ENCODE measurements around the gene SLC66A3.

The SLC66A3 gene

DNA sequence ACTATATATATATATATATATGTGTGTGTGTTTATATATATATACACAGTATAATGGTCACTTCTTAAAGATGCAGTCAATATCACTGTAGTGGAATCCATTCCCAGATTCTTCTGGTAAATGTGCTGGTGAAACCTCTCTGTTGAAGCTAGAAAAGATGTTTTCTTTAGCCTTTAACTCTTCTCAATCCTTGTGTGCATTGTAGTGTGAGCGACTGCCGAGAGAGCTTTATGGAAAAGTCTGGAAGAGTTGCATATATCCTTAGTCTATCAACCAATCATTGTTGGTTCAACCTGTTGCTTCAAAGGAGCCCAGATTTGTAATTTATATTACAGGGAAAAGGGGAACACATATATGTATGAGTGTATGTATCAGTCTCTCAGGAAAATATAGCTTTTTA, 27.7 kb downstream of the SLC66A3 start:
- Histone ChIP-seq H3K9ac (ENCODE audit: low read length) (no peak overlapping the region), H2AFZ (ENCODE audit: low read depth, low read length, severe bottlenecking) (no peak overlapping the region), H3K79me2 (ENCODE audit: insufficient read depth, low read length) (no peaks in the 10 kb centered on the region), H3K9me3 (ENCODE audit: insufficient read depth, low read length) (no peaks in the 10 kb centered on the region), H3K36me3 (ENCODE audit: low read length) (peaks cover 8% of the 10 kb centered on the region), H3K27ac (ENCODE audit: low read depth, low read length) (no peak overlapping the region), H4K20me1 (ENCODE audit: low read depth, low read length) (no peaks in the 10 kb centered on the region), H3K9me2 (replicated peaks; ENCODE audit: insufficient read depth, low read length) (no peaks in the 10 kb centered on the region), H3K4me3 (ENCODE audit: insufficient read depth, low read length, poor library complexity, severe bottlenecking) (no peak overlapping the region), H3F3A (ENCODE audit: insufficient read depth) (no peaks in the 10 kb centered on the region), H3K27me3 (ENCODE audit: low read length) (no peaks in the 10 kb centered on the region), H3K4me2 (ENCODE audit: low read depth, low read length, poor library complexity, severe bottlenecking) (no peak overlapping the region)
- TF ChIP-seq, protein P1, sequence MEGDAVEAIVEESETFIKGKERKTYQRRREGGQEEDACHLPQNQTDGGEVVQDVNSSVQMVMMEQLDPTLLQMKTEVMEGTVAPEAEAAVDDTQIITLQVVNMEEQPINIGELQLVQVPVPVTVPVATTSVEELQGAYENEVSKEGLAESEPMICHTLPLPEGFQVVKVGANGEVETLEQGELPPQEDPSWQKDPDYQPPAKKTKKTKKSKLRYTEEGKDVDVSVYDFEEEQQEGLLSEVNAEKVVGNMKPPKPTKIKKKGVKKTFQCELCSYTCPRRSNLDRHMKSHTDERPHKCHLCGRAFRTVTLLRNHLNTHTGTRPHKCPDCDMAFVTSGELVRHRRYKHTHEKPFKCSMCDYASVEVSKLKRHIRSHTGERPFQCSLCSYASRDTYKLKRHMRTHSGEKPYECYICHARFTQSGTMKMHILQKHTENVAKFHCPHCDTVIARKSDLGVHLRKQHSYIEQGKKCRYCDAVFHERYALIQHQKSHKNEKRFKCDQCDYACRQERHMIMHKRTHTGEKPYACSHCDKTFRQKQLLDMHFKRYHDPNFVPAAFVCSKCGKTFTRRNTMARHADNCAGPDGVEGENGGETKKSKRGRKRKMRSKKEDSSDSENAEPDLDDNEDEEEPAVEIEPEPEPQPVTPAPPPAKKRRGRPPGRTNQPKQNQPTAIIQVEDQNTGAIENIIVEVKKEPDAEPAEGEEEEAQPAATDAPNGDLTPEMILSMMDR (IDR thresholded peaks at IDR 0.05; ENCODE audit: insufficient read depth, low read length, poor library complexity, severe bottlenecking), result no peak
- TF ChIP-seq EZH2phosphoT487 (conservative IDR thresholded peaks at IDR 0.05; ENCODE audit: low read length), result no peak

DNA sequence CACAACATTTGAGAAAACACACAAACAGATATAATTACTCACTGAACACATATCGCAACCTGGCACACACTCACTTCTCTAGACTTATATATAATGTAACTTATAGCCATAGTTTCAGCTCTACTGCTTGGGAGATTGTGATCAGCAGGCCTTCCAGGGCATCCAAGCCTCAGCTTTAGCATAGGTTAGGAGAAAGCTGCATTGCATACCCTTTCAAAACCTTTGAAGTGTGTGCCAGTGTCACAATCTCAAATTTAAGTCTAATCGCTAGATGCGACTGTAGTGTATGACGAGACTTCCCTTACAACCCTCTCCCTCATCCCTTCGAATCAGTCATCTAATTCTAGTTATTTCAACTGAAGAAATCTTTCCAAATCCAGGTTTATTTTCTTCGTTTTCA, 30.9 kb downstream of the SLC66A3 start:
- Histone ChIP-seq H3K36me3 (ENCODE audit: low read length) (peaks cover 23% of the 10 kb centered on the region), H4K20me1 (ENCODE audit: low read depth, low read length) (no peaks in the 10 kb centered on the region), H3K9me2 (replicated peaks; ENCODE audit: insufficient read depth, low read length) (no peaks in the 10 kb centered on the region), H3F3A (ENCODE audit: insufficient read depth) (no peaks in the 10 kb centered on the region), H3K9me3 (ENCODE audit: insufficient read depth, low read length) (no peaks in the 10 kb centered on the region), H3K4me3 (ENCODE audit: insufficient read depth, low read length, poor library complexity, severe bottlenecking) (no peak overlapping the region), H3K27me3 (ENCODE audit: low read length) (no peaks in the 10 kb centered on the region), H3K4me2 (ENCODE audit: low read depth, low read length, poor library complexity, severe bottlenecking) (no peak overlapping the region), H3K9ac (ENCODE audit: low read length) (no peak overlapping the region), H2AFZ (ENCODE audit: low read depth, low read length, severe bottlenecking) (no peak overlapping the region), H3K79me2 (ENCODE audit: insufficient read depth, low read length) (no peaks in the 10 kb centered on the region), H3K27ac (ENCODE audit: low read depth, low read length) (no peak overlapping the region)
- TF ChIP-seq, protein P1 (IDR thresholded peaks at IDR 0.05; ENCODE audit: insufficient read depth, low read length, poor library complexity, severe bottlenecking), result no peak
- TF ChIP-seq EZH2phosphoT487 (conservative IDR thresholded peaks at IDR 0.05; ENCODE audit: low read length), result no peak

DNA sequence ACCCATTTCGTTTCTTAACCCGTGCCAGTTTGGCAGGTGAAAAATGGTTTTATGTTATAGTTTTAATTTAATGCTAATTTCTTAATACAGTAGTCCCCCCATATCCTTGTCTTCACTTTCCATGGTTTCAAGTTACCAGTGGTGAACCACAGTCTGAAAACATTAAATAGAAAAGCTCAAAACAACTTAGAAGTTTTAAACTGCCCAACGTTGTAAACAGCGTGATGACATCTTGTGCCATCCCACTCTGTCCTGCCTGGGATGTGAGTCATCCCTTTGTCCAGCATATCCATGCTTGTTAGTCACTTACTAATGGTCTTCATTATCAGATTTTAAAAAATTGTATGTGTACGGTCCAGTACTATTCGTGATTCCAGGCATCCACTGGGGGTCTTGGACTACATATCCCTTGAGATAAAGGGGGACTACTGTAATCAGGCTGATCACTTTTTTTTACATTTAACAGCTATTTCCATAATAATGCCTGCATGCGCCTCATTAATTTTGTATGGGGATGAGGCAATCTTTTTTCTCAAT, 31.9 kb downstream of the SLC66A3 start:
- Histone ChIP-seq H4K20me1 (ENCODE audit: low read depth, low read length) (no peaks in the 10 kb centered on the region), H3K27me3 (ENCODE audit: low read length) (no peaks in the 10 kb centered on the region), H3K4me3 (ENCODE audit: insufficient read depth, low read length, poor library complexity, severe bottlenecking) (no peak overlapping the region), H3K9me2 (replicated peaks; ENCODE audit: insufficient read depth, low read length) (no peaks in the 10 kb centered on the region), H3K9me3 (ENCODE audit: insufficient read depth, low read length) (no peaks in the 10 kb centered on the region), H3K36me3 (ENCODE audit: low read length) (peaks cover 28% of the 10 kb centered on the region), H2AFZ (ENCODE audit: low read depth, low read length, severe bottlenecking) (no peak overlapping the region), H3K4me2 (ENCODE audit: low read depth, low read length, poor library complexity, severe bottlenecking) (no peak overlapping the region), H3K9ac (ENCODE audit: low read length) (no peak overlapping the region), H3K79me2 (ENCODE audit: insufficient read depth, low read length) (no peaks in the 10 kb centered on the region), H3K27ac (ENCODE audit: low read depth, low read length) (no peak overlapping the region), H3F3A (ENCODE audit: insufficient read depth) (no peaks in the 10 kb centered on the region)
- no peak for TF ChIP-seq EZH2phosphoT487 (conservative IDR thresholded peaks at IDR 0.05; ENCODE audit: low read length)
- TF ChIP-seq, protein P1 (IDR thresholded peaks at IDR 0.05; ENCODE audit: insufficient read depth, low read length, poor library complexity, severe bottlenecking), result no peak

Measured in SU-DHL-6 (cell line).